OCI-LY7 (cell line): ENCODE data around the gene LSAMP.

Experiments used
- EZH2phosphoT487 ChIP-seq: fragments of 200-600 bp; sonication (generic); IDR thresholded peaks from 2 replicates; pipeline ENCODE4 v1.6.1; 2018; ENCODE audit warnings: low read depth, borderline replicate concordance, mild to moderate bottlenecking, mixed run types, antibody characterized with exemption, low read length, moderate library complexity, mixed read lengths
- TF ChIP-seq, protein P1 (sequence below): fragments of 200-600 bp; sonication (generic); conservative IDR thresholded peaks from 2 replicates; pipeline ENCODE4 v1.5.1; 2014; ENCODE audit warnings: mild to moderate bottlenecking, antibody characterized with exemption, low read length, moderate library complexity, mixed read lengths

- TF ChIP-seq, protein P1, sequence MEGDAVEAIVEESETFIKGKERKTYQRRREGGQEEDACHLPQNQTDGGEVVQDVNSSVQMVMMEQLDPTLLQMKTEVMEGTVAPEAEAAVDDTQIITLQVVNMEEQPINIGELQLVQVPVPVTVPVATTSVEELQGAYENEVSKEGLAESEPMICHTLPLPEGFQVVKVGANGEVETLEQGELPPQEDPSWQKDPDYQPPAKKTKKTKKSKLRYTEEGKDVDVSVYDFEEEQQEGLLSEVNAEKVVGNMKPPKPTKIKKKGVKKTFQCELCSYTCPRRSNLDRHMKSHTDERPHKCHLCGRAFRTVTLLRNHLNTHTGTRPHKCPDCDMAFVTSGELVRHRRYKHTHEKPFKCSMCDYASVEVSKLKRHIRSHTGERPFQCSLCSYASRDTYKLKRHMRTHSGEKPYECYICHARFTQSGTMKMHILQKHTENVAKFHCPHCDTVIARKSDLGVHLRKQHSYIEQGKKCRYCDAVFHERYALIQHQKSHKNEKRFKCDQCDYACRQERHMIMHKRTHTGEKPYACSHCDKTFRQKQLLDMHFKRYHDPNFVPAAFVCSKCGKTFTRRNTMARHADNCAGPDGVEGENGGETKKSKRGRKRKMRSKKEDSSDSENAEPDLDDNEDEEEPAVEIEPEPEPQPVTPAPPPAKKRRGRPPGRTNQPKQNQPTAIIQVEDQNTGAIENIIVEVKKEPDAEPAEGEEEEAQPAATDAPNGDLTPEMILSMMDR: no peak
- TF ChIP-seq EZH2phosphoT487: no peak
These were observed 12.5 kb downstream of the LSAMP start for GRCh38 chr3:116432795-116433194.
